Astrocyte of the hippocampus (primary cell): Measurements from ENCODE around the gene NOS1AP.
A peak's percentile ranks its signal among the peaks of the same experiment; 100 is the strongest.

Source experiments
- DNase-seq: peaks from one replicate; pipeline ENCODE4 v3.0.0; 2011; ENCODE audit warnings: low read depth, low spot score

Gene NOS1AP

DNA sequence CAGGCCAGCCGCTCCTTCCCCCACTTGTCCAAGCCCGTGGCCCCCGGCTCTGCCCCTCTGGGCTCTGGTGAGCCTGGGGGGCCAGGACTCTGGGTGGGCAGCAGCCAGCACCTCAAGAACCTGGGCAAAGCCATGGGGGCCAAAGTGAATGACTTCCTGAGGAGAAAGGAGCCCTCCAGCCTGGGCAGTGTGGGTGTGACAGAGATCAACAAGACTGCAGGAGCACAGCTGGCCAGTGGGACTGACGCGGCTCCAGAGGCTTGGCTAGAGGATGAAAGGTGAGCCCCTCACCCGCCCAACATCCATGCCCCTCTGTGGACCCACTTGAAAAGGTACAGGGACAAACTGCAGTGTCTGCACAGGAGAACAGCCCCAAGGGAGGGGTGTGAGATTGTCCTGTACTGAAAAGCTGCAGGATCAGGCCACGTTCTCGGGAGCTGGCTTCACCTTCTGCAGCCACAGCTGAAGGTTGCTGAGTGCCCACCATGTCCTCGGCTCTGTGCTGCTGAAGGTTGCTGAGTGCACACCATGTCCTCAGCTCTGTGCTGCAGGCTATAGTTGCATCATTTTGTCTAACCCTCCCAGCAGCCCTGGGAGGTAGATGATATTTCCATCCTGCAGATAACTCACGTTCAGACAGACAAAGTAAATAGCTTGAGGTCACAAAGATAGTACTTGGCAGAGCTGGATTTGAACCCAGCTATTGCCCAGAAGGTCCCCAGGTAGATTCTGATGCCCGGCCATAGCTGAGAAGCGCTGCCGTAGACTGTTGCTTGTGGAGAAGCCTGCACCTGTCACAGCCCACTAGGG is 312.7 kb downstream of the NOS1AP start:
- DNase-seq: no peak

DNA sequence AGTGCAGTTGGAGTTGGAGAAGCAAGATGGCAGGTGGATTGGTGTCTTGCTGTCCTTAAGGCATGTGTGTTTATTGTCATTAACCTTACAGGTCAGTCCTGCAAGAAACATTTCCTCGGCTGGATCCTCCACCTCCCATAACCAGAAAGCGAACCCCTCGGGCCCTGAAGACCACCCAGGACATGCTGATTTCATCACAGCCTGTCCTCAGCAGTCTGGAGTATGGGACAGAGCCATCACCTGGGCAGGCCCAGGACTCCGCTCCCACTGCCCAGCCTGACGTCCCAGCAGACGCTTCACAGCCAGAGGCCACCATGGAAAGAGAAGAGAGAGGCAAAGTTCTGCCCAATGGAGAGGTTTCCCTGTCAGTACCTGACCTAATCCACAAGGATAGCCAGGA is 313.6 kb downstream of the NOS1AP start:
- DNase-seq: no peak

DNA sequence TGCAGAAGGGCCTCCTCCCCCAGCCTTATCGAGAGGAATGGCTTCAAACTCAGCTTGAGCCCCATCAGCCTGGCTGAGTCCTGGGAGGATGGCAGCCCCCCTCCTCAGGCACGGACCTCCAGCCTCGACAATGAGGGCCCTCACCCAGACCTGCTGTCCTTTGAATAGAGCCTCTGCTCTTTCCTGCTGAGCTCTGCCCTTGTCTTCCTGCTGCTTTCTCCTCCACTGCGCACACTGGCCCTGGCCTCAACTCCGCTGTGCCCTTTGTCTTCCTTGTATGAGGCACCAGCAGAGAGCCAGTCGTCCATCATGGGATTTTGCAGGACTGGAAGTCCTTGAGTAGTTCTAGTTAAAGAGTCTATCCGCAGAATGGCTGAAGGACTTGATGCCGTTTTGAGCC is 314.0 kb downstream of the NOS1AP start:
- DNase-seq: no peak

DNA sequence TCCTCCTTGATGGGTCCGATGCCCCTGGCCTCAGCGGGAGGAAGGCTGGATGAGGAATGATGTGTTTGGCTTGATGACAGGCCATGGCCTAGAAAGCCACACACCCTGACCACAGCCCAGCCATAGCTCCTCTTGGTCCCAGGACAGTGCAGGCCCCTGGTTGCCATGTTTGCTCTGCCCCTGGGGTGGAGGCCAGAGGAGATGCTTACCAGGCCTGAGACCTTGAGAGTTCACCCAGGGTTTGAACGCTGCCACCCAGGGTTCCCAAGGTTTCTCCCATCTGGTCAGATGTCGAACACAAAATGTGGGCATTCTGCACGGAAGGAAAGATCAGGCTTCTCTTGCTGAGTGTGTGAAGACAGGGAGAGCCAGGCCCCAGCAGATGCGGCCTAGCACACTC is 314.6 kb downstream of the NOS1AP start:
- no peak for DNase-seq

DNA sequence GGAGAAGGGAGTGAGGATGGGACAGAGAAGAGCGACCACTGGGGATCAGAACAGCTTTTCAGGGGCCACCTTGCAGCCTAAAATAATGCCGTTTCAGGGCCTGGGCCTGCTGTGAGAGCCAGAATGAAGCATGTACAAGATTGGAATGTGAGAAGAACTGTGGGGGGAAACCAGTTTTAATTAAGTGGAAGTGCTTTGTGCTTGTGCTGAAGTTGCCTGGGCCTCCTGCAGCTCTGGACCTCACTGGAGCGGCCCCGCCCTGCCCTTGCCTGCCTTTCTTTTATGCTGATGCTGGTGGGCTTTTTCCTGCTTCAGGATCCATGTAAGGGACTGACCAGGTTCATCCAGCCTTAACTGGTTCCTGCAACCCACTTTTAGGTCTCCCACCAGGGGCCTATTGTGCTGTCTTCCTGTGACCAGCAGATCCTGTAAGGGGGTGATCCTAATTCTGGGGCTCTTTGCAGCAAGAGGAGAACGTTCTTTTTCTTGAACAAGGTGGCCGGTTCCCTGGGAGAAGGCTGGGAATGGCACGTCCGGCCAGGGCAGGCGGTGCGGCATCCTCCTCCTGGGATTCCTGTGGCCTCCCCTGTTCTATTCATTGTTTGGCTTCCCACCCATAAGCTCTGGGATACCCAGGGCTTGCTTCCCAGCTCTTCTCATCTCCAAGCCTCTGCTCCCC is 315.2 kb downstream of the NOS1AP start:
- peak; percentile 13 for DNase-seq

DNA sequence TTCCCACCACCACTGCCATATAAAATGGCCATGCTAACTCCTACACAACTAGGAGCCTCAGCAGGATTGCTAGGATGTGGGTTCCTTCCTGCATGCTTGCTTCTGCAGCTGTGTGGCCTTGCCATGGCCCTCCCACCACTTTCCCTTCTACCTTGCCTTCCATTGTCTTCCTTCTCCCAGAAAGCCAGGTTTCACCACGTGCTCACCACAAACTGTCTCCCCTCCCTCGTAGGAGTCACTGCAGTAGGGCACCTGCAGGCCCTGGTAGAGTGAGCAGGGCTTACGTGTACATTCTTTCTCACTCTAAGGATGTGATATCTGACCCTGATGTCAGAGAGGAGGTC is 315.8 kb downstream of the NOS1AP start:
- DNase-seq: no peak

DNA sequence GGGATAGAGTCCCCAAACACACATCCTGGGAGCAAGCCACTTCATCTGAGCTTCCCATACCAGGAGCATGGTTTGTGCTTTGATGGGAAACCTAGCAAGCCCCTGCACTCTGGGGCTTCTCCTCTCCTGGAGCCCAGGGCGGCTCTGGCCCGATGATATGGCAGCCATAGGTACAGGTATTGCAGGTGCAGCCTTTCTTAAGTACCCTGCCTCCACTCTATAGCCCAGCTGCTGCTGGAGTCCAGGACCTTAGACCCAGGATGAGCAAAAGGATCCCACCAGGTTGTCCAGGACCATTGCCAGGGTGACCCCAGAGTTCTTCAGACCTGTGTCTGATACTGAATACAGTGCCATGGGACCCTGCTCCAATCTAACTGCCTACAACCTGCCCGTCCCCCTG is 316.2 kb downstream of the NOS1AP start:
- DNase-seq: no peak

DNA sequence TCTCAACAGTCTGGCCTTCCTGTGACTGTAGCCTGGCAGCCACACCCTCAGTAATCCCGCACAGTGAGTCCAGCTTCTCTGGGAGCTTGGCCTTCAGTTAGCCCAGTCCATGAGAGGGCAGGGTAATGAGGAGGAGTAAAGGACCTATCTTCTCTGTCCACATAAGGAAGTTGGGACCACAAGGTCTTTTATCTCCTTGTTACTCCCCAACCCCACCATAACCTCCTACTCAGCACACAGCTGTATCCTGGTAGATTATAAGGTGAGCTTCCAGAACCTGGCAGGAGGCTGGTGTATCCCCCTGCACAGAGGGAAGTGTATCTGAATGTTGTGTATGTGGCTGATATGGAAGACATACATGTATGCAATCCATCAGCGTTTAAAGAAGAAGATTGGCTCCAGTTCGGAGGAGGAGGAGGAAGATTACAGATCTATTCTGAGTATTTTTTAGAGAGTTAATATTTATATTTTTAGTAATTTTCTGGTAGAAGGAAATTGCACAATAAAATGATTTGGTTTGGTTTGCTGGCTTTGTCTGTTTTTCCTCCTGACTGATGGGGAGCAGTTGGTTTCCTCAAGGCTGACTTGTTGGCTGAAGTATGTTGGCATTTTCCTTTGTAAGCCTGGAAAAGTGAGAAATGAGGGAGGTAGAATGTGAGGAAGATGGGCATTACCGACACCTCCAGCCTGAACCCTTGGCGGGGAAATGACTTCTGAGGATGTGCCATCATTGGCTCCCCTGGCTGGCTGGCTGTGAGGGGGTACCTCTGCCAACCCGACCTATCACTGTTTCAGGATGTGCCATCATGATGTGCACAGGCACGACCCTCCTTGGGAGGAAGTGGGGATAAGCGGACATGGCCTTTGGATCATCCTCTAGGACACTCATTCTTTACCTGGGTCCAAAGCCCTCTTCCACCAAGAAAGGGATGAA is 317.1 kb downstream of the NOS1AP start:
- no peak for DNase-seq

DNA sequence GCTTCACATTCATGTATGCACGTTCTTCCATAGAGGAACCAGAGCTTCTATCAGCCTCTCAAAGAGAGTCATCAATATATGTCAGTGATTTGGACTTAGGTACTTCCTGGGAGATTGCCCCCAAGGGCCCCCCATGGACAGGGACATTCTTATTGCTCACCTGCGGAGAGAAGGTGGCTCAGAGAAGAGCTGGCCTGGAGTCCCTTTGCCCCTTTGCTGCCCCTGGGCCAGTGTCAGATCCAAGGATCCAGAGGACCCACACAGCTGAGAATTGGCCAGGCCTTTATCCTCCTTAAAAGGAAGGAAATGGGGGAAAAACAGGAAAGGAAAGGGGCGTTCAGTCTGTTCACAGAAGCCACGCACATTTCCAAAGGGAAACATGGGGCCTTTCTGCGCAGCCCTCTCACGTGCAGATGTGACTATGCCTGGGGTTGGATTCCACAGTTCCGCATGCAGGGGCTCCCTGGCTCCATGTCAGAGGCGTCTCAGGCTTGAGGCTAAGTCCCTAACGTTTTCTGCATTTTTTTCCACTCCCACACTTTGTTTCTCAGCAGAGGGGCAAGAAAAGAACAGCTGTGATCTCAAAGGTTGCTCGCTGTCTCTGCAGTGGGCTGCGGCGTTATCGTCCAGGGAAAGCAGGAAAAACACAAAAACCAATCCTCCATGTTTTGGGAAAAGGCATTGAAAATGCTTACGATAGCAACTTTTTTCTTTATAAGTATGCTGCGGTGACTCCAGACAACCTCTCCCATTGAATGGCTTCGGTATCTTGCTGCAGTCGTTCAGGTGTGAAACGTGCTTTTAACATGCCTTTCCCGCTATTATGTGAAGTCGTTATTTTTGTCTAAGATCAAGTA is 318.0 kb downstream of the NOS1AP start:
- no peak for DNase-seq

DNA sequence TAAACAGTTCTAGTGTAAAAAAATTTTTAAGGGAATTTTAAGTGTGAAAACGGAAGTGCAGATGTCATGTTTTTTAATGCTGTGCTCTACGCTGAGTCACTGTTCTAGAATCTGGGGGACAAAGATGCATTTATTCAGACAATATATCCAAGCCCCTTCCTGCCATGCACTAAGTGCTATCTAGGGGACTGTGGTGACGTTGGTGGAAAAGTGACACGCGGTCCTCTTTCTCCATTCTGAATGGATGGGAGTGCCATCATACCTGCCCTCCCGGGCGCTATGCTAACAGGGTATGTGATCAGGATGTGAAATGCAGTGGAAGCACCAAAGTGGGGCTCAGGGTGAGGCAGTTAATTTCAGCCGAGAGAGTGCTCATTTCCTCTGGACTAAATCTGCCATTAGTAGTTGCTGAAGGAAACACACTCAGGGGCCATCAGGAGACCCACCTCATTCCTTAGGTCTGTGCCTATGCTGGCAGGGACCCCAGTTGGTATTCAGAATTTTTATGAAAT is 318.6 kb downstream of the NOS1AP start:
- DNase-seq: no peak

DNA sequence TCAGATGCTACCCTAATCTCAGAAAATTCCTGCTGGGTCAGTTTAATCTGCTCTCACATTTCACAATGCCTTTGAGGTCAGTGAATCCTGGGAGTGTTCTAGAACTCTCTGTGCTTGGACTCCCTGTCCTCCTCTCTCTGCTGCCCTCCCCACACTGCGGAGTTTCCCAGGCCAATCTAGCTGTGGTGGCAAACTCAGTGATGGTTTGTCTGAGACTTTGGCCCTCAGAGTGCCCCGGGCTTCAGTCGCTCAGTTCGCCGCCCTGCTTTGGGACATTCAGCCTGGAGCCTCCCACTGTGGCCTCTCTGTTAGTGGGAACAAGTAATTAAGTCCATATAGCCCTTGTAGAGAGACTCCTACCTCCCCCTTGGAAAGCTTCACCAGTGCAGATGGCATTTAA is 319.1 kb downstream of the NOS1AP start:
- DNase-seq: no peak

DNA sequence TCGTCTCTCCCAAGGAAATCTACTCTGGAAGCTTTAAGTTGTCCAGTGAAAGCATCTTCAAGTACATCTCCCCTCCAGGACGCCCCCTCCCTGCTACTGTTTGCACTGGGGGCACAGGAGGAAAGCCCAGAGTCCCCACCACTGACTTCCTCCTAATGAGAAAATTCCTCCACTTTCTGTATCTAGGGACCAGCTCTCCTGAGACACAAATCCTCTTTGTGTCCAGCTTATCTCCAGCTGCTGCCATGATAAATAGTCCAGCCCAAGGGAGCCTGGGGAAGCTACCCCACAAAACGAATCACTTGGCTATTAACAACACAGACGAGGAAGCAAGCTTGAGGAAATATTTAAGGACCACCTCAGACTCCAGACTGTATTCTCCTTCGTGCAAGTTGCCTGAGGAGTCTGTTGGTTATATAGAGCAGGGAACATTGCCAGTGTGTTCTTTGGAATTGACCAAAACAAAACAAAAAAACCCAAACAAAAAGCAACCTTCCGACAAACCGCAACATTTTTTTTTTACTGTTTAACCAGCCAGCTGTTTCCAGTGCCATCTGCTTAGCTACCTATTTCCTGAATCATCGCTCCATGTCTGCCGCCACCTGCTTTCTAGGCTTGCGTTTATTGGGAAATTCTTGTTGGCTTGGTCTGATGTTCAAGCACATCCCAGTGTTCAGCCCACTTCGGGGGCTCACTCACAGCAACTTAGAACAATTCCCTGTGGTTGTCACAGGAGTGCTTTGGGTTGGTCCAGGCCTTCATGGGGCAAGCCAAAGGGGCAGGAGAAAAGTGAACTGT is 319.7 kb downstream of the NOS1AP start:
- peak; percentile 62 for DNase-seq

DNA sequence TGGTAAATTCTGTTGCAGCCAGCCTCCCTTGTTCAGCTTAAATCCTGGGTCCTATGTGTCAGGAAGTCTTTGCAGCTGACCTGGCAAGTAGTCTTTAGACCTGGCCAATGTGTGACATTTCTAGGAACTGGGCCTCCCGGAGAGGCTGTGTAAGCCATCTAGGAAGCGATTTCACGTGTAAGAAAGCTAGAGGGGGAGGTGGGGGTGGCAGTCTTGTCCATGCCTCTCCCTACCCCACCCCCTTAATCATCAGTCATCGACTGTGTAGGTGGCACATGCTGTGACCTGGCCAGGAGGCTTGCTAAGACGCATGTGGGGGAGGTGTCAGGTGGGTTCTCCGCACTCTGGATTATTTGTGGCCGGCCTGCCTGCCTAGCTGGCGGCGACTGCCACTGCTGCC is 320.5 kb downstream of the NOS1AP start:
- DNase-seq: no peak

DNA sequence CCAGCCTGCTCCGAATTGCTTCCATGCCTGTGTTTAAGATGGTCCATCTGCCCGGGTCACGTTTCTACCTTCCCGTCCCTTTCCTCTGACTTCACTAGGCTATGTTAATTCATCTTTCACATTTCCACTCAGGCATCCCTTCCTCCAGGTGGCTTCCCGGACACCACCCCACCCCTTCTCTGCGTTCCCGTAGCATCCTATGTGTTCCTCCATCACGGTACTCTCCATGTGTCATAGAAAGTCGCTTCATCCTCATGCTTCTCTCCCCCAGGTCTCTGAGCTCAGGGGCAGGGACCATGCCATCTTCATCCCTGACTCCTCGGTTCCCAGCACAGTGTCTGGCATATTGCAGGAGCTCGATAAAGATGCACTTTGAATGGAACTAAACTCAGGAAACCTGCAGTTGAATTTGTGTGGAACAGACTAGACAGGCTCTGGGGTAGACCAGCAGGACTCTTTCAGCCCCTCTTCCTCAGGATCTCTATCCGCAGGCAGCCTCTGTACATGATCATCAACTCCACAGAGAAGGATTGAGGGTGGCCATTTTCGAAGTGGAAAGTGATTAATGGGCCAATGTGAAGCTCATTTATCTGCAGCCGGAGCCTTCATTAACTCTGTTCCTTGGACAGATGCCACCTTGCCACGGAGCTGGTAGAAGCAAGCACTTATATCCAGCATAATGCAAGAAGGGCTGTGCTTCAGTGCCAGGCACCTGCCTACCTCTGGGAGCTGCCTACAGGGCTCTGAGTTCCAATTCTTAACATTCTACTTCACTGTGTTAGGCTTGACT is 321.1 kb downstream of the NOS1AP start:
- no peak for DNase-seq

DNA sequence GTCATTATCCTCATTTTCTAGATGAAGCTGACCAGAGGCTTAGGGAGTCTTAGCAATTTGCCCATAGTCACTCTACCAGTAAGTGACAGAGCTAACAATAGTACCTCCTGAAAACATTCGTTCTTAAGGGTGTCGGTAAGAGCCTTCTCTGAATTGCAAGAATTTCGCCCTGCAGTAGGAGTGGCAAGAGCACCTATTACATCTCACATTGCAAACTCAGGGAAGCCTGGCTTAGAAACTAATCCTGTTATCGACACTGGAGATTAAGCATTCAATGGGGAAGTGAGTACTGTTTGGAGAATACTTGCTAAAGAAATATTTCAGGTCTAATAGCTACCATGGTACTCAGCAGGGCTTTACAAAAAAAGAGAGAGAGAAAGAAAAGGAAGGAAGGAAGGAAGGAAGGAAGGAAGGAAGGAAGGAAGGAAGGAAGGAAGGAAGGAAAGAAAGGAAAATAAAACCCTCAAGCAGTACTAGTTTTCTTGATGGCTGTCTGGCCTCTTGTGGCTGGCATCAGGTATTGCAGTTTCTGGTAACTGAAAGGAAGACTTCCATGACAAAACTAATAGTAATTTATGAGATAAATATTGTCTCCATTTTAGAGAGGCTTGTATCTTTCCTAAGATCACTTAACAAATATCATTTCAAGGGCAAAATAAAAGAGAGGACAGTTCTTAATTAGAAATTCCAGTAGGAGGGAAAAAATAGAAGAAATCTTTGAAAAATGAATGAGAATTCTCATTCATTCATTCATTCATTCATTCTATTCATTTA is 322.5 kb downstream of the NOS1AP start:
- DNase-seq: peak; percentile 61

DNA sequence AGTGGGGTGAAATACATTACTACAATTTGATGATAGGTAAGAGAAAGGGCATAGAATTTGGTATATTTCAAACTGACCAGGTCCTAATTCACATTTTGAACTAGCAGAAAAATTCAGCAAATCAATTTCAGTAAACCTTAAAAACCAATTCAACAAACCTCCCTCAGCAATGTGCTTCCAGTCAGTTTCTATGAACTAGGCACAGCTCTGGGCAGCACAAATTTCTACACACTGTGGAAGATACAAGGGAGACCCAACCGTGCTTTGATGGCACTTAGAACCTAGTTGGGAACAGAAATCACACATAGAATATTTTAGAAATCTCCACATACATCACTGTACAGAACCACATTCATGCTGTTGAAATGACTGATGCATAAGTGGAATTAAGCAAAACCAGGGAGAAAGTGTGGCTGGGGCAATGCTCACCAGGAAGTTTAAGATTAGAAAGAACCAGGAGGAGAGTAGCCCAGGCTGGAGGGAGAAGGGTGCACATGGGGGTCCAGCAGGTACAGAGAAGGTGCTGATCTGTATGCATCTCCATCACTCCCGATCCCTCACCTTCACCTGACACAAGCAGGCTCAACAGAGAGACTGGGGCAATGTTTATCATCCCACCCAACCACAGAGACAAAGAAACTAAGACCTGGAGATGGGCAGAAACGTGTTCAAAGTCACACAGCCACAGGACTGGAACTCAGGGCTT is 326.9 kb downstream of the NOS1AP start:
- no peak for DNase-seq

DNA sequence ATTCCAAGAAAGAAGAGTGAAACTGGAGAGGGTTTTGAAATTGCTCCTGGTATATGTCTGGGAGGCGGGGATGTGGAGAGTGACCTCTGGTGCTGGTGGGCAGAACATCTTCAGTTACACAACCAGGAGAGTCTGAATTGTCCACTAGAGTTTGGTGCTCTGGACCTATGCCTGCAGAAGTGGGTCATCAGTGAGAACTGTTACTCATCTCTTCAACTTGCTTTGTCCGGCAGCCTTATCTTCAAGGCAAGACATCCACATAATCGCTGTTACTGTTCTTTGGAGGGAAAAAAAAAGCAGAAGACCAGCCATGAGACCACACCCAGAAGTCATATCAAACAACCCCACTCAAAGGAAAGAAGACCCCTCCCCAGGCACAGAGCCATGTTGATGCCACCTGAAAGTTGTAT is 327.6 kb downstream of the NOS1AP start:
- DNase-seq: no peak

DNA sequence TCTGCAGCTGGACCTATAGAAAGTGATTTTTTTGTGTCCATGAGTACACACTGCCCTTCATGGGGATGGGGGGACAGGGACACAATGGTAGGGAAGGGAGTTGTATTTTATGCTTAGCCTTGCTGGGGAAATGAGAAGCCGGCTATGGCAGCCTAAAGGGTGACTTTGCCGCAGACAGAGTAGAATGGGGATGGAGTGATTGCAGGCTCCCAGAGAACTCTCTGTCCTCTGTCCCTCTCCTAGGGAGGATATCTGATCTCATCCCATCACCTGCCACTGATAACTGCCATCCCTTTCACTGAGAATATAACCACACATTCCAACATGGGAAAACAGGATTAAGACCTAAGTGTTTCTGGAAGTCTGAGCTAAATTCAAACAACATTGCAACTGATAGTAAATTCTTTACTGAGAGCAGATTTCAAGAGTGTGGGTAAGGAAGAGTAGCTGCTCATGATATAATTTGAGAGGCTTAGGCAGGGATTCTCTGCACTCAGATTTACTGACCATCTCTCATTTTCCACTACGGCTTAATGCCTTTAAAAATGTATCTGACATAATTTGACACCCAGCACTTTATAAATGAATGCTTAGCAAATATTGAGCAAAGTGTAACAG is 328.6 kb downstream of the NOS1AP start:
- DNase-seq: no peak
